Liver (tissue), 9 donors: ENCODE data around the gene HOXB13. TPM values are rescaled to one million over a fixed set of nuclear protein-coding genes. Genes with fewer than 3 reads are reported as not detected.
A peak's percentile ranks its signal among the peaks of the same experiment; 100 is the strongest.

Source experiments
- DNase-seq: peaks from one replicate; pipeline ENCODE4 v3.0.0-alpha.2; 2017; ENCODE audit warnings: low spot score
- H3K27ac ChIP-seq, 2 donors: one replicate each; pipeline ENCODE4 v1.7.0; 2013; ENCODE audit warnings: inconsistent platforms in 2 of 2, low read length in 2 of 2, control low read depth in 1 of 2, low read depth in 1 of 2, mild to moderate bottlenecking in 1 of 2
- H3K27me3 ChIP-seq, 4 donors: one replicate each; pipeline versions ENCODE4 v1.6.1 to v1.7.0; 2013; ENCODE audit warnings: low read length in 3 of 4, inconsistent platforms in 1 of 4, mild to moderate bottlenecking in 1 of 4, moderate library complexity in 1 of 4; ENCODE audit not compliant: control insufficient read depth in 4 of 4, insufficient read depth in 4 of 4
- H3K36me3 ChIP-seq, 4 donors: one replicate each; pipeline versions ENCODE4 v1.6.1 to v1.7.0; 2013; ENCODE audit warnings: low read length in 3 of 4, mild to moderate bottlenecking in 3 of 4, low read depth in 1 of 4, moderate library complexity in 1 of 4; ENCODE audit not compliant: control insufficient read depth in 4 of 4, insufficient read depth in 3 of 4
- H3K4me1 ChIP-seq, 4 donors: one replicate each; pipeline versions ENCODE4 v1.6.1 to v1.7.0; 2013; ENCODE audit warnings: low read length in 3 of 4, mild to moderate bottlenecking in 3 of 4, moderate library complexity in 1 of 4; ENCODE audit not compliant: control insufficient read depth in 4 of 4, insufficient read depth in 4 of 4
- H3K4me3 ChIP-seq, 3 donors: one replicate each; pipeline versions ENCODE4 v1.6.1 to v1.7.0; 2013; ENCODE audit warnings: low read length in 3 of 3, control low read depth in 1 of 3, low read depth in 1 of 3, mild to moderate bottlenecking in 1 of 3
- H3K9ac ChIP-seq, 2 donors: one replicate each; pipeline ENCODE4 v1.7.0; 2013; ENCODE audit warnings: low read length in 2 of 2, mild to moderate bottlenecking in 2 of 2, moderate library complexity in 2 of 2, control low read depth in 1 of 2, low read depth in 1 of 2
- H3K9me3 ChIP-seq, 4 donors: one replicate each; pipeline versions ENCODE4 v1.6.1 to v1.7.0; 2013; ENCODE audit warnings: low read length in 3 of 4; ENCODE audit not compliant: control insufficient read depth in 4 of 4
- ATF3 ChIP-seq: IDR thresholded peaks from 2 replicates; pipeline ENCODE4 v1.6.1; 2016; ENCODE audit warnings: antibody characterized with exemption
- CTCF ChIP-seq: fragments of 150-350 bp; IDR thresholded peaks from 2 replicates; pipeline ENCODE4 v1.5.1; 2017; ENCODE audit warnings: improper control_type of control experiment, low read depth, low read length; ENCODE audit not compliant: missing input control
- EGR1 ChIP-seq, 2 donors: IDR thresholded peaks; 2 replicates each; pipeline ENCODE4 v1.6.1; 2016 to 2018; ENCODE audit warnings: antibody characterized with exemption in 2 of 2, low read depth in 2 of 2
- FOXA1 ChIP-seq: IDR thresholded peaks from 2 replicates; pipeline ENCODE4 v1.6.1; 2016; ENCODE audit warnings: antibody characterized with exemption
- FOXA2 ChIP-seq: IDR thresholded peaks from 2 replicates; pipeline ENCODE4 v1.6.1; 2016; ENCODE audit warnings: antibody characterized with exemption
- GABPA ChIP-seq, 2 donors: IDR thresholded peaks in 1 of 2; conservative IDR thresholded peaks in 1 of 2; 2 replicates each; pipeline ENCODE4 v1.6.1; 2016; ENCODE audit warnings: antibody characterized with exemption in 2 of 2, mild to moderate bottlenecking in 1 of 2, moderate library complexity in 1 of 2
- HNF4A ChIP-seq, 2 donors: conservative IDR thresholded peaks; 2 replicates each; pipeline ENCODE4 v1.6.1; 2016; ENCODE audit warnings: antibody characterized with exemption in 2 of 2, mild to moderate bottlenecking in 2 of 2
- HNF4G ChIP-seq: IDR thresholded peaks from 2 replicates; pipeline ENCODE4 v1.6.1; 2016; ENCODE audit warnings: antibody characterized with exemption
- JUND ChIP-seq, 2 donors: IDR thresholded peaks; 2 replicates each; pipeline ENCODE4 v1.6.1; 2016; ENCODE audit warnings: antibody characterized with exemption in 2 of 2
- MAX ChIP-seq: IDR thresholded peaks from 2 replicates; pipeline ENCODE4 v1.6.1; 2016; ENCODE audit warnings: antibody characterized with exemption
- NR2F2 ChIP-seq: IDR thresholded peaks from 2 replicates; pipeline ENCODE4 v1.6.1; 2016; ENCODE audit warnings: antibody characterized with exemption
- RAD21 ChIP-seq, 2 donors: IDR thresholded peaks; 2 replicates each; pipeline ENCODE4 v1.6.1; 2016; ENCODE audit warnings: antibody characterized with exemption in 2 of 2, mild to moderate bottlenecking in 2 of 2
- RXRA ChIP-seq, 2 donors: IDR thresholded peaks; 2 replicates each; pipeline ENCODE4 v1.6.1; 2017 to 2018; ENCODE audit warnings: antibody characterized with exemption in 2 of 2, mild to moderate bottlenecking in 1 of 2
- SP1 ChIP-seq: IDR thresholded peaks from 2 replicates; pipeline ENCODE4 v1.6.1; 2018; ENCODE audit warnings: antibody characterized with exemption, mild to moderate bottlenecking
- TAF1 ChIP-seq: conservative IDR thresholded peaks from 2 replicates; pipeline ENCODE4 v1.6.1; 2016; ENCODE audit warnings: antibody characterized with exemption, mild to moderate bottlenecking
- YY1 ChIP-seq: IDR thresholded peaks from 2 replicates; pipeline ENCODE4 v1.6.1; 2016; ENCODE audit warnings: antibody characterized with exemption, mild to moderate bottlenecking
- WGBS: extraction: QIAGEN DNeasy Blood & Tissue Kit; methylation state at CpG from one replicate; pipeline ENCODE4 v1.1.7; 2013; 5-methylcytosine and 5-hydroxymethylcytosine counted together
- polyA plus RNA-seq, 2 donors: library from polyadenylated mRNA; stranded (reverse) in 1 of 2; unstranded in 1 of 2; fragments of 200-250 nt in 1 of 2; fragments of >200 nt in 1 of 2; fragmentation: Nextera tagmentation in 1 of 2; extraction: Ambion mirVana in 1 of 2; gene quantifications; one replicate each; pipeline versions ENCODE4 v1.2.1 to v1.2.3, GENCODE V29; 2013 to 2015
- total RNA-seq, 2 donors: library from RNA; depleted of rRNA; stranded (reverse); fragments of >200 nt; gene quantifications; one replicate each; pipeline ENCODE4 v1.2.3, GENCODE V29; 2014
- TF ChIP-seq, protein P1 (sequence below): IDR thresholded peaks from 2 replicates; pipeline ENCODE4 v1.6.1; 2016; ENCODE audit warnings: antibody characterized with exemption
- TF ChIP-seq, protein P2 (sequence below): IDR thresholded peaks from 2 replicates; pipeline ENCODE4 v1.6.1; 2016; ENCODE audit warnings: antibody characterized with exemption, mild to moderate bottlenecking
- donor health status: healthy.
- donor health status: healthy.
- donor health status: healthy.
- donor health status: healthy.
- donor health status: healthy.

HOXB13 gene
- total and polyA plus RNA-seq, 4 donors = not detected

DNA sequence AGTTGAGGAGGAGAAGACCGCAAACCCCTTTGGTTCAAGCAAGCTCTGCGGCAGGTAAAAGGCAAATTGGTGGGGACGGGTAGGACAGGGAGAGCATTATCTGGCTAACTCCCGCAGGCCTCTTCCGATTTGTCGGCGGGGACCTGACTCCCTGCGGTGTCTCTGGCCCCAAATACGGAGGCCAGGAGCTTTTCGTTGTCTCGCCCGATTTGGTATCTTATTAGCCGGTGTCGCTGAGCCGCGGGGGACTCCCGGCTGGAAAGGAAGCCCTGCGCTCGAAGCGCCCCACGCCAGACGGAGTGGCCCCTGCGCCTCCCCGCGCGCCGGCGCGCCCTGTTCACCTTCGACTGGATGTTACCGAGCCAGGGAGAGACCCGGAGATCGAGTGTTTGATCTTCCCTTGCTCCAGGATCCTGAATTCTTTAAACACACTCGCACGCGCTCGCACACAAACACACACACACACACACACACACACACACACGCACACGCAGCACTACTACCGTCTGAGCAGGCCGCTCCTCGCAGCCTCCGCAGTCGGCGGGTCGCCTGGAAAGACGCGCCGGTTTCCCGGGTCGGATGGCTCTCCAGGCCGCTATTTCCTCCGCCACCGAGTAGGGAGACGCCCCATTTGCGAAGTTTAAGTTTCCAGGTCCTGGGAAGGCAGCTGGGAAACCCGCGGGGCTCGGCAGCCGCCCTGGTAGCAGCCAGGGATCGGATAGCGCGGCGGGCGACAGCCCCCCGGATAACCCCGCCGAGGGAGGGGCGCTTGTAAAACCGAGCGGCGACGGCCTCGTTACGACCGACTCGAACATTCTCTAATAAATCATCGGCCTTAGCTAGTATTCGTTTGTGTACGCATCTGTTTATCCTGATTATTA, 9.5 kb downstream of the HOXB13 start:
- Histone ChIP-seq H3K4me1 (peaks cover 0 to 17% (median under 1%) of the 10 kb centered on the region in 4 donors), H3K4me3 (peak overlapping the region in 1 of 3 donors; percentile 8), H3K9ac (no peak overlapping the region), H3K9me3 (peaks cover 0 to 11% (median 0%) of the 10 kb centered on the region in 4 donors), H3K27ac (no peak overlapping the region), H3K27me3 (peaks cover 8 to 42% (median 25%) of the 10 kb centered on the region in 4 donors), H3K36me3 (no peaks in the 10 kb centered on the region)
- WGBS = 8% methylated on average over 80 of the region's 80 CpGs
- DNase-seq = no peak
- TF ChIP-seq RAD21 (IDR thresholded peaks at IDR 0.05) (no peak), GABPA (IDR thresholded peaks at IDR 0.05 in 1 of 2, conservative IDR thresholded peaks at IDR 0.05 in 1 of 2) (no peak), RXRA (IDR thresholded peaks at IDR 0.05) (no peak), FOXA1 (no peak), YY1 (no peak), MAX (no peak), ATF3 (no peak), JUND (IDR thresholded peaks at IDR 0.05) (no peak), HNF4A (conservative IDR thresholded peaks at IDR 0.05) (no peak), TAF1 (no peak), CTCF (no peak), NR2F2 (no peak), FOXA2 (no peak), SP1 (no peak), HNF4G (no peak), EGR1 (IDR thresholded peaks at IDR 0.05; ENCODE audit: low read depth in 2 of 2) (no peak)
- TF ChIP-seq, protein P1, sequence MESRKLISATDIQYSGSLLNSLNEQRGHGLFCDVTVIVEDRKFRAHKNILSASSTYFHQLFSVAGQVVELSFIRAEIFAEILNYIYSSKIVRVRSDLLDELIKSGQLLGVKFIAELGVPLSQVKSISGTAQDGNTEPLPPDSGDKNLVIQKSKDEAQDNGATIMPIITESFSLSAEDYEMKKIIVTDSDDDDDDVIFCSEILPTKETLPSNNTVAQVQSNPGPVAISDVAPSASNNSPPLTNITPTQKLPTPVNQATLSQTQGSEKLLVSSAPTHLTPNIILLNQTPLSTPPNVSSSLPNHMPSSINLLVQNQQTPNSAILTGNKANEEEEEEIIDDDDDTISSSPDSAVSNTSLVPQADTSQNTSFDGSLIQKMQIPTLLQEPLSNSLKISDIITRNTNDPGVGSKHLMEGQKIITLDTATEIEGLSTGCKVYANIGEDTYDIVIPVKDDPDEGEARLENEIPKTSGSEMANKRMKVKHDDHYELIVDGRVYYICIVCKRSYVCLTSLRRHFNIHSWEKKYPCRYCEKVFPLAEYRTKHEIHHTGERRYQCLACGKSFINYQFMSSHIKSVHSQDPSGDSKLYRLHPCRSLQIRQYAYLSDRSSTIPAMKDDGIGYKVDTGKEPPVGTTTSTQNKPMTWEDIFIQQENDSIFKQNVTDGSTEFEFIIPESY = no peak
- TF ChIP-seq, protein P2, sequence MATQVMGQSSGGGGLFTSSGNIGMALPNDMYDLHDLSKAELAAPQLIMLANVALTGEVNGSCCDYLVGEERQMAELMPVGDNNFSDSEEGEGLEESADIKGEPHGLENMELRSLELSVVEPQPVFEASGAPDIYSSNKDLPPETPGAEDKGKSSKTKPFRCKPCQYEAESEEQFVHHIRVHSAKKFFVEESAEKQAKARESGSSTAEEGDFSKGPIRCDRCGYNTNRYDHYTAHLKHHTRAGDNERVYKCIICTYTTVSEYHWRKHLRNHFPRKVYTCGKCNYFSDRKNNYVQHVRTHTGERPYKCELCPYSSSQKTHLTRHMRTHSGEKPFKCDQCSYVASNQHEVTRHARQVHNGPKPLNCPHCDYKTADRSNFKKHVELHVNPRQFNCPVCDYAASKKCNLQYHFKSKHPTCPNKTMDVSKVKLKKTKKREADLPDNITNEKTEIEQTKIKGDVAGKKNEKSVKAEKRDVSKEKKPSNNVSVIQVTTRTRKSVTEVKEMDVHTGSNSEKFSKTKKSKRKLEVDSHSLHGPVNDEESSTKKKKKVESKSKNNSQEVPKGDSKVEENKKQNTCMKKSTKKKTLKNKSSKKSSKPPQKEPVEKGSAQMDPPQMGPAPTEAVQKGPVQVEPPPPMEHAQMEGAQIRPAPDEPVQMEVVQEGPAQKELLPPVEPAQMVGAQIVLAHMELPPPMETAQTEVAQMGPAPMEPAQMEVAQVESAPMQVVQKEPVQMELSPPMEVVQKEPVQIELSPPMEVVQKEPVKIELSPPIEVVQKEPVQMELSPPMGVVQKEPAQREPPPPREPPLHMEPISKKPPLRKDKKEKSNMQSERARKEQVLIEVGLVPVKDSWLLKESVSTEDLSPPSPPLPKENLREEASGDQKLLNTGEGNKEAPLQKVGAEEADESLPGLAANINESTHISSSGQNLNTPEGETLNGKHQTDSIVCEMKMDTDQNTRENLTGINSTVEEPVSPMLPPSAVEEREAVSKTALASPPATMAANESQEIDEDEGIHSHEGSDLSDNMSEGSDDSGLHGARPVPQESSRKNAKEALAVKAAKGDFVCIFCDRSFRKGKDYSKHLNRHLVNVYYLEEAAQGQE = no peak
